GM12878 (cell line): ENCODE data around the gene BIN1.

Source experiments
- CEBPB ChIP-seq, 2 experiments: fragments of 150-350 bp in 1 of 2; IDR thresholded peaks; 2 replicates each; pipeline ENCODE4 v1.6.1; 2012 to 2014; ENCODE audit warnings: low read depth in 2 of 2, low read length in 2 of 2, borderline replicate concordance in 1 of 2, inconsistent platforms in 1 of 2
- EZH2 ChIP-seq: IDR thresholded peaks from 2 replicates; pipeline ENCODE4 v1.6.1; 2012; ENCODE audit warnings: low read depth, mild to moderate bottlenecking, control low read depth, inconsistent platforms, low read length, borderline replicate concordance; ENCODE audit not compliant: control insufficient read depth
- SREBF2 ChIP-seq: IDR thresholded peaks from 2 replicates; pipeline ENCODE4 v1.6.1; 2012; ENCODE audit warnings: mild to moderate bottlenecking, low read length
- TF ChIP-seq, protein P1 (sequence below): IDR thresholded peaks from 2 replicates; pipeline ENCODE4 v1.6.1; 2011; ENCODE audit warnings: borderline replicate concordance, low read depth, mild to moderate bottlenecking, moderate library complexity, mixed read lengths, low read length; ENCODE audit not compliant: insufficient read depth; ENCODE audit errors: extremely low read length
- TF ChIP-seq, protein P2 (sequence below): IDR thresholded peaks from 2 replicates; pipeline ENCODE4 v1.6.1; 2012; ENCODE audit warnings: mild to moderate bottlenecking, low read depth, low read length
- TF ChIP-seq, protein P3 (sequence below), 3 experiments: IDR thresholded peaks in 2 of 3; conservative IDR thresholded peaks in 1 of 3; 2 replicates each; pipeline ENCODE4 v1.5.1; 2011; ENCODE audit warnings: low read depth in 3 of 3, low read length in 3 of 3, mild to moderate bottlenecking in 3 of 3, control low read depth in 2 of 3, moderate library complexity in 2 of 3, inconsistent platforms in 1 of 3, mixed read lengths in 1 of 3; ENCODE audit not compliant: control insufficient read depth in 2 of 3, insufficient read depth in 1 of 3; ENCODE audit errors: extremely low read depth in 1 of 3

DNA sequence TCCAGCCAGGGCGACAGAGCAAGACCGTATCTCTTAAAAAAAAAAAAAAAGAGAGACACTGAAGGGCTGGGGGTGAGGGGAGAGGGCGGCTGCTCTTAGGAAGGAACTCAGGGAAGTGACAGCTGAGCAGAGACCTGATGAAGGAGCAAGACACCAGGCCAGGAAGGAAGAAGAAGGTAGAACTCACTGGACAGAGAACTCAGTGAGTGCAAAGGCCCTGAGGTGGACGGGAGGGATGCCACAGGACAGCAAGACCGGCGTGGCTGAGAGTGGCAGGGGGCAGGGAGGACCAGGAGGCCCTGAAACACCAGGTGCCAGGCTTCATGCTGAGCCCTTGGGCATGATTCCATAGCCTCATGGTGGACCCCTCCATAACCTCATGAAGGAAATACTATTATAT, 18.2 kb downstream of the BIN1 start:
- TF ChIP-seq, protein P1, sequence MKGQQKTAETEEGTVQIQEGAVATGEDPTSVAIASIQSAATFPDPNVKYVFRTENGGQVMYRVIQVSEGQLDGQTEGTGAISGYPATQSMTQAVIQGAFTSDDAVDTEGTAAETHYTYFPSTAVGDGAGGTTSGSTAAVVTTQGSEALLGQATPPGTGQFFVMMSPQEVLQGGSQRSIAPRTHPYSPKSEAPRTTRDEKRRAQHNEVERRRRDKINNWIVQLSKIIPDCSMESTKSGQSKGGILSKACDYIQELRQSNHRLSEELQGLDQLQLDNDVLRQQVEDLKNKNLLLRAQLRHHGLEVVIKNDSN = no peak
- TF ChIP-seq, protein P2, sequence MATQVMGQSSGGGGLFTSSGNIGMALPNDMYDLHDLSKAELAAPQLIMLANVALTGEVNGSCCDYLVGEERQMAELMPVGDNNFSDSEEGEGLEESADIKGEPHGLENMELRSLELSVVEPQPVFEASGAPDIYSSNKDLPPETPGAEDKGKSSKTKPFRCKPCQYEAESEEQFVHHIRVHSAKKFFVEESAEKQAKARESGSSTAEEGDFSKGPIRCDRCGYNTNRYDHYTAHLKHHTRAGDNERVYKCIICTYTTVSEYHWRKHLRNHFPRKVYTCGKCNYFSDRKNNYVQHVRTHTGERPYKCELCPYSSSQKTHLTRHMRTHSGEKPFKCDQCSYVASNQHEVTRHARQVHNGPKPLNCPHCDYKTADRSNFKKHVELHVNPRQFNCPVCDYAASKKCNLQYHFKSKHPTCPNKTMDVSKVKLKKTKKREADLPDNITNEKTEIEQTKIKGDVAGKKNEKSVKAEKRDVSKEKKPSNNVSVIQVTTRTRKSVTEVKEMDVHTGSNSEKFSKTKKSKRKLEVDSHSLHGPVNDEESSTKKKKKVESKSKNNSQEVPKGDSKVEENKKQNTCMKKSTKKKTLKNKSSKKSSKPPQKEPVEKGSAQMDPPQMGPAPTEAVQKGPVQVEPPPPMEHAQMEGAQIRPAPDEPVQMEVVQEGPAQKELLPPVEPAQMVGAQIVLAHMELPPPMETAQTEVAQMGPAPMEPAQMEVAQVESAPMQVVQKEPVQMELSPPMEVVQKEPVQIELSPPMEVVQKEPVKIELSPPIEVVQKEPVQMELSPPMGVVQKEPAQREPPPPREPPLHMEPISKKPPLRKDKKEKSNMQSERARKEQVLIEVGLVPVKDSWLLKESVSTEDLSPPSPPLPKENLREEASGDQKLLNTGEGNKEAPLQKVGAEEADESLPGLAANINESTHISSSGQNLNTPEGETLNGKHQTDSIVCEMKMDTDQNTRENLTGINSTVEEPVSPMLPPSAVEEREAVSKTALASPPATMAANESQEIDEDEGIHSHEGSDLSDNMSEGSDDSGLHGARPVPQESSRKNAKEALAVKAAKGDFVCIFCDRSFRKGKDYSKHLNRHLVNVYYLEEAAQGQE = no peak
- TF ChIP-seq, protein P3, sequence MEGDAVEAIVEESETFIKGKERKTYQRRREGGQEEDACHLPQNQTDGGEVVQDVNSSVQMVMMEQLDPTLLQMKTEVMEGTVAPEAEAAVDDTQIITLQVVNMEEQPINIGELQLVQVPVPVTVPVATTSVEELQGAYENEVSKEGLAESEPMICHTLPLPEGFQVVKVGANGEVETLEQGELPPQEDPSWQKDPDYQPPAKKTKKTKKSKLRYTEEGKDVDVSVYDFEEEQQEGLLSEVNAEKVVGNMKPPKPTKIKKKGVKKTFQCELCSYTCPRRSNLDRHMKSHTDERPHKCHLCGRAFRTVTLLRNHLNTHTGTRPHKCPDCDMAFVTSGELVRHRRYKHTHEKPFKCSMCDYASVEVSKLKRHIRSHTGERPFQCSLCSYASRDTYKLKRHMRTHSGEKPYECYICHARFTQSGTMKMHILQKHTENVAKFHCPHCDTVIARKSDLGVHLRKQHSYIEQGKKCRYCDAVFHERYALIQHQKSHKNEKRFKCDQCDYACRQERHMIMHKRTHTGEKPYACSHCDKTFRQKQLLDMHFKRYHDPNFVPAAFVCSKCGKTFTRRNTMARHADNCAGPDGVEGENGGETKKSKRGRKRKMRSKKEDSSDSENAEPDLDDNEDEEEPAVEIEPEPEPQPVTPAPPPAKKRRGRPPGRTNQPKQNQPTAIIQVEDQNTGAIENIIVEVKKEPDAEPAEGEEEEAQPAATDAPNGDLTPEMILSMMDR (IDR thresholded peaks at IDR 0.05 in 2 of 3, conservative IDR thresholded peaks at IDR 0.05 in 1 of 3; ENCODE audit: control insufficient read depth in 2 of 3, extremely low read depth in 1 of 3, insufficient read depth in 1 of 3, low read depth in 3 of 3, low read length in 3 of 3) = no peak
- TF ChIP-seq EZH2 (no peak), SREBF2 (no peak), CEBPB (IDR thresholded peaks at IDR 0.05; ENCODE audit: borderline replicate concordance in 1 of 2, low read depth in 2 of 2, low read length in 2 of 2) (no peak)
